CMK (cell line): Measurements from ENCODE around the gene ZNF419.
A peak's percentile ranks its signal among the peaks of the same experiment; 100 is the strongest.
"Not testable (repeated sequence)": the region's sequence is repeated elsewhere in the genome, so short reads cannot be mapped to it uniquely, and the experiment has no call there.

Experiments used
- DNase-seq: peaks from one replicate; pipeline ENCODE4 v3.0.0-alpha.2; 2010; ENCODE audit warnings: low read depth

ZNF419 gene

DNA sequence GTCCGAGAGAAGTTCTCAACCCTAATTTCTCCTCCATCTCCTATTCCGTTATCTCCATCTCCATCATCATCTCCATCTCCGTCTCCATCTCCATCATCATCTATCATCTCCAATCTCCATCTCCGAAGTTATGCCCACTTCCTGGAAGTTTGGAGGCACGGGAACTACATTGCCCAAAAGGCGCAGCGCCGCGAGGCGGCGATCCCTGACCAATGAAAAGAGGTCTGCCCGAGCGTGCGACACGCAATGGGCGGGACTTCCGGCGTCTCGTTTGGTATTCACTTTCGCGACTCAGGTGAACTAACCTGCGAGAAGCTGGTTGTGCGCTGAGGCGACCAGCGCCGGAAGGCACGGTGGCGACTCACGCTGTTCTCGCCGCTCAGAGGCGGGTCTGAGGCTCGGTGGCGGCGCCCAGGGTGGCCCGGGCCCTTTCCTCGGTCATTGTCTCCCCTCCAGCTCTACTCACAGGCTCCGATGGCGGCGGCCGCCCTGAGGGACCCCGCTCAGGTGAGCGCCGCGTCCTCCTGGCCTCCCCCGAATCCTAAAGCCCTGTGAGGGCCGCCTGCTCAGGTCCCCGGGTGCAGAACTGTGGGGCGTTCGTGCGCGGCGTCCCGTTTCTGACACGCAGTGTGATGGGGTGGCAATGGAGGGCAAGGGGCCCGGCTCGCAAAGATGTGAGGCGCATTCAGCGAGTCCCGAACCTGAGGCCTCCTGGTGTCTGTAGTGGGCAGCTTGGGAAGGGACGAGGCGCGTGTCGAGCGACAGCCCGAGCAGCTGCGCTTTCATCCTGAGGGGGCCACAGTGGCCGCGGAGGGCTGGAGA lies at the start of gene ZNF419:
Gene ZNF419 (plus strand): TSS at position 274 of the 822 bp plus-strand sequence. CDS start 201 bp downstream, at position 475.
- DNase-seq = peak; percentile 68

DNA sequence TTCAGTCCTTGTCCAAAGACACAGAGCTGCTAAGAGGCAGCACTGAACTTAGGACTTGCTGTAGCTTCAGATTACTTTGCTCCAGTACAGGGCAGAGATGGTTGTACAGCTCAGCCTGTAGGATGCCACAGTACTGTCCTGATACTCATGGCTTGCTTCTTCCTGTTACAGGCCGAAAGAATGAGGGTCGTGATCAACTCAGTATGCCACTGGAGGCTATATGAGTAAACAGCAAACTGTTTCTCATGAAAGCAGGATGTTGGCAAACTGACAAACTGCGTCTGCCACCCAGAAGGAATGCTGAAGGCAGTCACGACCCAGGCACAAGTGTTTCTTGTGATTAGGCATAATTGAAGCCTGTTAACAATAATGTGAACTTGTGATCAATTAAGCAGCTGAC lies 49.6 kb upstream of the ZNF419 start:
- DNase-seq = no peak

DNA sequence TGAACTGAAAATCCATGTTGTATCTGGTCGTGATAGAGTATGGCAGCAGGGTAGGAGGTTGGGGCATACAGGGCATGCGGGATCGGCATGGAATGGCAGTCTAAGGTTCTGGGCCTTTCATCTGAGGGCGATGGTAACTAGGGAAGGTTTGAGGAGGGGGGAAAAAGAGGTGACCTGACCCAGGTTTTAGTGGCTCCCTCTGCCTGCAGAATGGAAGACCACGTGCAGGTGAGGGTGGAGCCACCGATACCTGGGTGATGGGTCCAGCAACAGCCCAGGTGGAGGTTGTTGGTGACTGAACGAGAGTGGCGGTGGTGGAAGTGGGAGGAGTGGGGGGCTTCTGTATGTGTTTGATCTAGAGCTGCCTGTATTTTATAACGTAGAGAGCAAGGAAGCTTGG lies 48.6 kb upstream of the ZNF419 start:
- no peak for DNase-seq

DNA sequence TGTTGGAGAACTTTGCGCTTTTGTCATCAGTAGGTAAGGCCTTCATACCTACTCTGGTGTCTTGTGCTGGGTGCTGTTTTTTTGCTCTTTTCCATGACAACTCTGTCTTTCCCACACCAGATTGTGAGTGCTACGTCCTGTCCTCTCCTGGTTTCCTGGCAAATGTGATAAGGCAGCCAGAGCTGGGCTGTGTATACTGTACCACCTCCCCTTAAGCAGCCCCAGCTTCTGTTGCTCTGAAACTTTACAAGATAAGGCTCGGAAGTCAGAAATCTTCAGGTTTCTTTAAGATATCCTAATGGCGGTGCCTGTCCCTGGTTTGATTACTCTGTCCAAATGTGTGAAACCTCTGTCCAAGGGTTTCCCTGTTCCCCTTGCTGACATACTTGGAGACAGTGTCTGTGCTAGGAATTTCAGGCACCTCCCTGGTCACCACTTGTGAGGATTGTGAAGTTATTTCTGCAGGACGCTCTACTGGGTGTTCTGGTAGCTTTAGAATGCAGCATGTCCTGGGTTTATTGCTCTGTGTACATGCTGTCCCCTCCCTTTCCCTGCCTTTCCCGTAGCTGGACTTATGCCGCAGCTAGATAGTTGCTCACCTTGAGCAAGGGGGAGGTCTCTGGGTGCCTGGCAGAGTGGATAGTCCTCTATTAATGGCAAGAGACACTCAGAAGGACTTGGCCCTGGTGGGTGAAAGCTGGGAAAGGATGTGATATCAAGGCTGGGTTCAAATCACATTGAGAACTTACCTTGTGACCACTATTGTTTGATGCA lies 45.4 kb upstream of the ZNF419 start:
- DNase-seq = no peak

DNA sequence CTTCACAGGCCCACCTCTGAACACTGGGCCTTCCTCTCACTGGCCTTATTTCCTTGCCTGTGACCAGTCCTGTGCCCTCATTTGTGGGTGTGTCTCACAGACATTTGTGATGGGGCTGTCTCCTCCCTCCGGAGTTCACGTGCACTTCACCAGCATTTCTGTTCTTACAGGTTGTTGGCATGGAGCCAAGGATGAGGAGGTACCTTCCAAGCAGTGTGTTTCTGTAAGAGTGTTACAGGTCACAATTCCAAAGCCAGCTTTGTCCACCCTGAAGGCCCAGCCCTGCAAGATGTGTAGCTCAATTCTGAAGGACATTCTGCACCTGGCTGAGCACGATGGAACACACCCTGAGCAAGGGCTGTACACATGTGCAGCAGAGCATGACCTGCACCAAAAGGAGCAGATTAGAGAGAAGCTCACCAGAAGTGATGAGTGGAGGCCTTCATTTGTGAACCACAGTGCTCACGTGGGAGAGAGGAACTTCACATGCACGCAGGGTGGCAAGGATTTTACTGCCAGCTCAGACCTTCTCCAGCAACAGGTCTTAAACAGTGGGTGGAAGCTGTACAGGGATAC lies 44.3 kb upstream of the ZNF419 start:
- DNase-seq = no peak

DNA sequence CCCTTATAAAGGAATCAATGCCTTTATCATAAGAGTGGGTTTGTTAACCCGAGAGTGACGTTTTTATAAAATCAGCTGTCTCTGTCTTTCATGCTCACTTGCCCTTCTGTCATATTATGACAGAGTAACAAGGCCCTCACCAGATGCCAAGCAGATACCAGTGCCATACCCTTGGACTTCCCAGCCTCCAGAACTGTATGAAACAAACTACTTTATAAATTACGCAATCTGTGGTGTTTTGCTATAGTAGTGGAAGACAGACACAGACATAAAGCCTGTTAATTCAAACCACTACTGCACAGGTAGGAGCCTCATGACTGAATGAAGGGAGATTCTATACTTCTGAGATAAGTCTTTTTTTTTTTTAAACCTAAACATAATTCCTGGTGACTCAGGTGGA lies 35.2 kb upstream of the ZNF419 start:
- no peak for DNase-seq

DNA sequence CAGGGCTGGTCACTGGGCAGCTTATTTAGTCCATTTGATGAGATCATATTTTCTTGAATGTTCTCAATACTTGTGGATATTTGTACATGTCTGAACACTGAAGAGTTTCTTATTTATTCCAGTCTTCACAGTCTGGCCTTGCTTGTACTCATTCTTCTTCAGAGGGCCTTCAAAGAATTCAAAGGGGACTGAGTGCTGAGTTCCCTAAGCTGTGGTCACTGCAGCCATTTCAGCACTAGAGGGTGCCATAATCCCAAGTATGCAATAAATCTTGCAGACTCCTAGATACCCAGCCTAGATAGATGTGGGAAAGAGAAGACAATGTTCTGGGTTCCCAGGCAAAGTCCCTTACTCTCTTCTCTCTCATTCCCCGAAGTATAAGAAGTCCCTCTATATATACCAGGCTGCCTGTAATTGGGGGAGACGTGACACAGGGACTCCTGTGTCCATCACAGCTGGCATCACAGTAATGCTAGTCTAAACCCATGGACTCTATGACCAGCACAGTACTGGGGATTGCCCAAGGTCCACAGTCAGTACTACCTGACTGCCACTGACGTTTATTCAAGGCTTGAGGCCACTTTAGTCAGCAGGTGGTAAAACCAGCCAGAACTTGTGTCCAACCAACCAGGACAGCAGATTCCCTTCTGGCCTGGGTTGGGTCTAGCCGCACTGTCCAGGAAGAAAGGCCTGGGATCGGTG lies 21.7 kb upstream of the ZNF419 start:
- peak; percentile 52 for DNase-seq

DNA sequence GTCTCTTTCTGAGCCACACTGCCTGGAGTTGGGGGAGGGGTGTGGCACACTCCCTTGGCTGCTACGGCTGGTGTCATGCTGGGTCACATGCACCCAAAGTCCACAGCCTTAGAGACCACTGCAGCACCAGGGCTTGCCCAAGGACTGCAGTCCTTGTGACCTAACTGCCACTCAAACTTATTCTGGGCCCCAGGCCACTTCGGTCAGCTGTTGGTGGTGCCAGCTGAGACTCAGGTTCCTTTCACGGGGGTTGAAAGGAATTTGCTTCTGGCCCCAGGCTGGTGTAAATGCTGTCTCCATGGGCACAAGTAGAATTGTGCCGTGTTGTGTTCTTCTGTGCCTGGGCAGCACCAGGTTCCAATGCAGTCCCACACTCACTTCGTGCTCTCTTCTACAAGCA lies 21.1 kb upstream of the ZNF419 start:
- DNase-seq = no peak

DNA sequence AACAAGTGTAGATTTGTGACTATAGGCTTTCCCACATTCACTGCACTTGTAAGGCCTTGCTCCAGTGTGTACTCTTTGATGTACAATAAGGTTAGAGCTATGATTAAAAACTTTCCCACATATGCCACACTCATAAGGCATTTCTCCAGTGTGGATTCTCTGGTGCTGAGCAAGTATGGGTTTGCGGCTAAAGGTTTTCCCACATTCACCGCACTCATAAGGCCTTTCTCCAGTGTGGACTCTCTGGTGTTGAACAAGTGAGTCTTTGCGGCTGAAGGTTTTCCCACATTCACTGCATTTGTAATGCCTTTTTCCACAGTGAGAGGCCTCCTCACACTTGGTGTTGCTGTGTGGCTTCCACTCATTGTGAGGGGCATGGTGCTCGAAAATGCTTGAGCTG lies 13.9 kb upstream of the ZNF419 start:
- DNase-seq = no peak

DNA sequence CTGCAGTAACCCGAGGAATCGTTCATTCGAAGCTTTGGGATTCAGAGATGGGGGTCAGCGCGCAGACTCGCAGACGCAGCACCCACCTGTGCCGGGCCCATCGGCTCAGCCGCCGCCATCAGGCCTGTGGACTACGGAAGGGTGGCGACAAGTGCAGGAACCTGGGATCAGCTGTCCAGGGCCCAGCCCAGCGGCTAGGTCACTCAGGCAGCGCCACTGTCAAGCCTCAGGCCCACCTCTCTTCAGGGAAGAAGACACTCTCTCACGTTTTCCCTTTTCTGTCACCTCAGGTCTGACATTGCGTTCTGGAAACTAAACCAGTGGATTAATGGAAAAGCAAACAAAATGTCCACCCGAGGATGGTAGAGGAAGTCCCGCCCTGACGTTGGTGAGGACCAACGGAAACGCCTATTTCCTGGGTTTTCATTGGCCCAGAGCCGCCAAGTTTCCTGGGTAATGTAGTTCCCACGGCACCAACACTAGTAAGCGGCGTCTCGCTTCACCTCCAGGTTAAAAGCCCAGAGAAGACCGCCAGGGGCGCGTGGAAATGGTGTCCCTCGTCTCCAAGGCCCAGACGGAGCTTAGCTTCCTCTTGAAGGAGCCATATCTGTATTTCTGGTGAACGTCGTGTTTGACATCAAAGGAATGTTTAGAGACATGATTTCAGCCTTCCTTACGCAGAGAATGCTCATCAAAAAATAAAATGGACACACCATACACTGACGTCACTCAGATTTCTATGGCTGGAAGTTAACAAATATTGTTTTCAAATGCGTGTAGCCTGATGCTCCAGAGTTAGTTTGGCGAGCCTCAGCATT lies 10.2 kb upstream of the ZNF419 start, which contains the start of gene ZNF772:
Gene ZNF772 (minus strand): TSS at position 376 of the 818 bp plus-strand sequence. CDS start 257 bp downstream, at position 119.
- peak; percentile 93 for DNase-seq

DNA sequence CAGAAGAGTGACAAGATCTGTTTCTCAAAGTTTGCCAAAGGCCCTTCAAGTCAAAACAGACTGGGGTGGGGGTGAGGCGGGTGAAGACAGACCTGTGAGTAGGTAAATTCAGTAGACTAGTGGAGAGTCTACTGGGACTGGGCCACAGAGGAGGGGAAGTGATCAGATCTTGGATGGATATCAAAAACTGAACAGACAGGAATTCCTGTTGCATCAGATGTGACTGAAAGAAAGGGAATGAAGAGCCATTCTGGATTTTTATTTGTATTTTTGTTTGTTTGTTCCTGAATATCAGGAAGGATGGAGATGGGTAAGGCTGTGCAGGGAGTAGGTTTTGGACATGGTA lies 722 bp downstream of the ZNF419 start:
- not testable (repeated sequence) for DNase-seq

DNA sequence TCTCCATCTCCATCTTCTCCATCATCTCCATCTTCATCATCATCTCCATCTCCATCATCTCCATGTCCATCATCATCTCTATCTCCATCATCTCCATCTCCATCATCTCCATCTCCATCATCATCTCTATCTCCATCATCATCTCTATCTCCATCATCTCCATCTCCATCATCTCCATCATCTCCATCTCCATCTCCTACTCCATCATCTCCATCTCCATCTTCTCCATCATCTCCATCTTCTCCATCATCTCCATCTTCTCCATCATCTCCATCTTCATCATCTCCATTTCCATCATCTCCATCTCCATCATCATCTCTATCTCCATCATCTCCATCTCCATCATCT lies 11.8 kb downstream of the ZNF419 start:
- DNase-seq = not testable (repeated sequence)

DNA sequence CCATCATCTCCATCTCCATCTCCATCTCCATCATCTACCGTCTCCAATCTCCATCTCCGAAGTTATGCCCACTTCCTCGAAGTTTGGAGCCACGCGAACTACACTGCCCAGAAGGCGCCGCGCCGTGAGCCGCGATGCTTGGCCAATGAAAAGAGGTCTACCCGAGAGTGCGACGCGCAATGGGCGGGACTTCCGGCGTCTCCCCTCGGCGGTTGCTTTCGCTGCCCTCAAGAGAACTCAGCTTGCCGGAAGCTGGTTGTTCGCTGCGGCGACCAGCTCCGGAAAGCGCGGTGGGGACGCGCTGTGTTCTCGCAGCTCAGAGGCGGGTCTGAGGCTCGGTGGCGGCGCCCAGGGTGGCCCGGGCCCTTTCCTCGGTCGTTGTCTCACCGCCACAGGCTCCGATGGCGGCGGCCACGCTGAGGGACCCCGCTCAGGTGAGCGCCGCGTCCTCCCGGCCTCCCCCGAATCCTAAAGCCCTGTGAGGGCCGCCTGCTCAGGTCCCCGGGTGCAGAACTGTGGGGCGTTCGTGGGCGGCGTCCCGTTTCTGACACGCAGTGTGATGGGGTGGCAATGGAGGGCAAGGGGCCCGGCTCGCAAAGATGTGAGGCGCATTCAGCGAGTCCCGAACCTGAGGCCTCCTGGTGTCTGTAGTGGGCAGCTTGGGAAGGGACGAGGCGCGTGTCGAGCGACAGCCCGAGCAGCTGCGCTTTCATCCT lies 12.3 kb downstream of the ZNF419 start, which contains the start of gene ZNF773:
Gene ZNF773 (plus strand): TSS at position 259 of the 716 bp plus-strand sequence. CDS start 143 bp downstream, at position 402.
- peak; percentile 90 for DNase-seq

DNA sequence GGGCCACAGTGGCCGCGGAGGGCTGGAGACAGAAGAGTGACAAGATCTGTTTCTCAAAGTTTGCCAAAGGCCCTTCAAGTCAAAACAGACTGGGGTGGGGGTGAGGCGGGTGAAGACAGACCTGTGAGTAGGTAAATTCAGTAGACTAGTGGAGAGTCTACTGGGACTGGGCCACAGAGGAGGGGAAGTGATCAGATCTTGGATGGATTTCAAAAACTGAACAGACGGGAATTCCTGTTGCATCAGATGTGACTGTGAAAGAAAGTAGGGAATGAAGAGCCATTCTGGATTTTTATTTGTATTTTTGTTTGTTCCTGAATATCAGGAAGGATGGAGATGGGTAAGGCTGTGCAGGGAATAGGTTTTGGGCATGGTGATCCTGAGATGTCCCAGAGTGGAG lies 12.8 kb downstream of the ZNF419 start:
- not testable (repeated sequence) for DNase-seq

DNA sequence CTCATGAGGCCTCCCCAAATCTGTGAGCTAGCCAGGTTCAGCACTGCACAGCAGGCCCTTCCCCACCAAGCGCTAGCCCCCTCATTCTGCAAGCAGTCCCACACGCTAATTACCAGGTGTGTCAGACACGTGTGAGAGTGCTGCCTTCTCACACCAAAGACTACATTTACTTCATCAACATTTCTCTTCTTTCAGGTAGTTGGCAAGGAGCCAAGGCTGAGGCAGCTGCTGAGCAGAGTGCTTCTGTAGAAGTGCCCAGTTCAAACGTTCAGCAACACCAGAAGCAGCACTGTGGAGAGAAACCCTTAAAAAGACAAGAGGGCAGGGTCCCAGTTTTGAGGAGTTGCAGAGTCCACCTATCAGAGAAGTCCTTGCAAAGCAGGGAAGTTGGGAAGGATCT lies 18.6 kb downstream of the ZNF419 start:
- DNase-seq = no peak

DNA sequence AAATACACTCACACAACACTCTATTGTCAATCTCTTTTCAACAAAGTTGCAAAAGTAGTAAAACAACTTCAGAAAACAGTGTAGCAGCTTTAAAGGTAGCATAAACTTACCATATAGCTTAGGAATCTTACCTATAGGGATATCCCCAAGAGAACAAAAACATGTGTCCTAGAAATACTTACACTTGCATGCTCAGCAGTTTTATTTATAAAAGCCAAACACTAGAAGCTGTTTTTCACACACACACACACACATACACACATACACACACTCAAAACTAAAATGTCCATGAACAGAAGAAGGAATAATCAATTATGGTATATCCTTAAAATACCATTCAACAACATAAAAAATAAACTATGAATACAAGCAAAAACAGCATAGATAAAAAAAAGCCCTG lies 23.9 kb downstream of the ZNF419 start:
- no peak for DNase-seq

DNA sequence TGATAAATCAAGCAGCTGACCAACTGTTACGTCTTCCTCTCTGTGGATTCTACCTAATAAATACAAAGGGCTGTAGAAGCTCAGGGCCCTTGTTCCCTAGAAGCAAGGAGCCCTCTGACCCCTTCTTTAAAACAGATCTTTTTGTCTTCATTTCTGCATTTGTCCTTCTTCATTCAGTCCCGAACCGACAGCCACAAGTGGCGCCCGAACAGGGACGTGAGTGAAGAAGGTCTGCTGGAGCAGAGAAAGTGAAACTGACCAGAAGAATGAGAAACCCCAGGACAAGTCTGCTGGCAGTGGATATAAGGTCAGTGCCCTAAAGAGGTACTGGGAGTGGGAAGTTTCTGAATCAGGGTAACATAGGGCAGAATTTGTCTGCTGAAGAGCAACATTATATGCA lies 25.3 kb downstream of the ZNF419 start:
- no peak for DNase-seq

DNA sequence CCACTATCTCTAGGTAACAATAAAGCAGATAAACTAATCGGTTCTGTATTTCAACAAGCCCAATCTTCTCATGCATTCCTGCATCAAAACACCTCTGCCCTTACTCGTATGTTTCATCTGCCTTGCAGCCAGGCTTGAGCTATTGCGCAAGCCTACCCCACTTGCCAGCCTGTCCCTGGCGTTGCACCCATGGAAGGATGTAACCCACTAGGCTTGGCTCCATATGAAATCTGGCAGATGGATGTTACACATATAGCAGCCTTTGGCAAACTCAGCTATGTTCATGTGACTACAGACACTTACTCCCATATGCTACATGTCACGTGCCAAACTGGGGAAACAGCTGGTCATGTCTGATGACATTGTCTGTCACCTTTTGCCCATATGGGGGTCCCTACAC lies 27.7 kb downstream of the ZNF419 start:
- no peak for DNase-seq

DNA sequence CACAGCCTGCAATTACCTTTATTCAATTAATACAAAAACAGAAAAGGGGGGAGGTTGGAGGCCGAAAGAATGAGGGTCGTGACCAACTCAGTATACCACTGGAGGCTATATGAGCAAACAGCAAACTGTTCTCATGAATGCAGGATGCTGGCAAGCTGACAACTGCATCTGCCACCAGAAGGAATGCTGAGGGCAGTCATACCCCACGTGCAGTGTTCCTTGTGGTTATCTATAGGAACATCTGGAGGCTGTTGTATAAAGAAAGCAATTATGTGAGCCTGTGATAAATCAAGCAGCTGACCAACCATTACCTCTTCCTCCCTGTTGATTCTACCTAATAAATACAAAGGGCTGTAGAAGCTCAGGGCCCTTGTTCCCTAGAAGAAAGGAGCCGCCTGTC lies 30.5 kb downstream of the ZNF419 start:
- not testable (repeated sequence) for DNase-seq

DNA sequence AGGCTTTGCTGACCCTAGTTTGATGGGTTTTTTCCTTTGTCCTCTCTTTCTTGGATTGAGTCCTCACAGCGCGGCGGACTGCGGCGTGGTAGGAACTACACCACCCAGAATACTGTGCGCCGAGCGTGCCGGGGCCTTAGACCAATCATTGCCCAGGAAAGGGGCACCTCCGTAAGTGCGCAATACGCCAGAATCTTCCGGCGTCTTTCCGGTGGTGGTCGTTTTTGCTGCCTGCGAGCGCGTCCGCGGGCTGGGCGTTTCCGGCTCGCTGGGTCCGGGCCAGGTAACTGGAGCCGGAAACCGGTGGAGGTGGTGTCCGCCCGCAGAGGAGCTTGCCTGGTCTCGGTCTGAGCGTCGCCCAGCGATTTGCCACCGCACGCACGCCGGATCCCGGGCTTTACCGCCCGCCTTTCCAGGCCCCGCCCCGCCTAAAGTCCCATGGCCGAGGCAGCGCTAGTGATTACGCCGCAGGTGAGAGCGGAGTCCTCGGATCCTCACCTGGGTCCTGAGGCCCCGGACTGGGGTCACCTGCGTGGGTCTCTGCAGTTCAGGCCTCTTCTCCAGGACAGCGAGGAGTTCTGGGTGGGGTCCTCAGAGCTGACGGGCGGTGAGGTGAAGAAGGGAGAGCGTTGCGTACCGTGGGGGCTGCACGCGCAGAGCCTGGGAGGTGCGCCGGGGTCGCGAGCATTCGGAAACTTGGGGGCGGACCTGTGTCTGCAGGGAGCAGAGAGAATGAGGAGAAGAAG lies 39.8 kb downstream of the ZNF419 start, which contains the start of gene ZNF549:
Gene ZNF549 (plus strand): TSS at position 221 of the 746 bp plus-strand sequence. CDS start 218 bp downstream, at position 439.
- DNase-seq = peak; percentile 76
